Activated CD4-positive, alpha-beta T cell treated with anti-CD3 and anti-CD28 coated beads, Interleukin-10, Interleukin-2, amounts not matched to agents 100 ng/mL and 50 ng/mL, durations not matched to agents 16 hours and 8 hours (primary cell): ENCODE measurements around the gene SAMD4A.

Experiments used
- DNase-seq: peaks from one replicate; pipeline ENCODE4 v3.0.0-alpha.2; 2020

Gene SAMD4A

DNA sequence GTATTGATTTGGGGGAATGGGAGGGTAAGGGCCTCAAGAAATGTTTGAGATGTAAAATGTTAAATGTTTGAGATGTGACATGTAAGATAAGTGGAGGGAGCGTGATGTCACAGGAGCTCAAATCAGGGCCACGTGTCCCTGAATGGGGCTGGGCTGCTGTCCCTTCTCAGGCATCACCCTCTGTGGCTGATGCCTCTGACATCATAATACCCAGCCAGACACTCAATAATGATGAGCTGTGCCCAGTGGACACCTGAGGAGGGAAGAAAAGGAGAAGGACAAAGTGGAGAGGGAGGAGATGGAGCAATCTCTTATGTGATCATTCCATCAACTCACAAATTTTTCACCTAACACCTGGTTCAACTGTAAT lies 120.8 kb downstream of the SAMD4A start:
- DNase-seq: no peak

DNA sequence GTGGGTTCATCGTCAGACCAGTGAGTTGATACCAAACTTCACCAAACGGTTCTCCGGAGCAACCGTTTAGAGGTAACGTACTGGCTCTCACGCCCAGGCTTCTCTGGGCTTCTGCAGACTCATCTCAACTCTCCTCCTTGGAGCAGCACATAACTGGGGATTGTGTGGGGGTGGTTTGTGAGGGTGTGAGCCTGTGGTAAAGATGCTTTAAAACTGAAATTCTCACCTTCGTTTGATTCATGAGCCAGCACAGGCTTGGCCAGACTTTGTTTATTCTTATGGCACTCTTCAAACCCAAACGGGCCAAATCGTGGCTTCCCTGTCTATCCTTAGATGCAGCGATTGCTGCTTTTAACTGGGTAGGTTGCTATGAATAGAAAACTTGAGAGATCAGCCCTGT lies 121.3 kb downstream of the SAMD4A start:
- DNase-seq: peak; percentile 84

DNA sequence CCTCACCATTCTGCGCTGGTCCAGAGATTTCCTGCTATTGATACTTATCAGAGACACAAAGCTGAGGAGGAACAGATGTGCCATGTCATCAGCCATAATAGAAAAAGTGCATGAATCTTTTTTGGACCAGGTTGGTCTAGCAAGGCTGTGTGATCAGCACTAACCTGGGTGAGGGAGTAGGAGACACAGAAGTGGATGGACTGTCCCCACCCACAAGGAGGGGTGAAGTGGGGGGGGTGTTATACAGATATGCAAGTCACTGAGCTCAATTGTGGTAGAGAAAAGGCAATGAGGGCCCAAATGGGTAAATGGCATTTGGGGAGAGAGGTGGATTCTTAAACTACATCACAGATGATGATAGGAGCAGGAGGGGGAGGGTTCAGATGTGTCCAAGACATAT lies 123.0 kb downstream of the SAMD4A start:
- DNase-seq: no peak

DNA sequence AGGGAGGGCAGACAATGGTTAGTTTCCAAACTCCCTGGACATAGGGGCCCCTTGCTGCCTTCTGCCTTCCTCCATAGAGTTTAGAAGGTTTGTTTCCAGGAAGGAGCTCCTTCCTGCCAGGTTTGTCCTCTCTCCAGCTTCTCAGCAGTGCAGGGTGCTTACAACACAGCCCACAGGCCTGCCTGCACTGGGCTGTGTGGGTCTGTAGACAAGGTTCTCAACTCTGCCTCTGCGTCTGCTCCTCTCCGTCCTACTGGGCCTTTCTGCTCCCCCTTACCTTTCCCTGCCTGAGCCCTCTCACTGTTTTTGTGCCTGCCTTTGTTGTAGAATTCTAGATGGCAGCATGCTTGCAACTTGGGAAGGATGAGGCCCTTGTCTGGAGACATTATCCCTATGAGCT lies 124.0 kb downstream of the SAMD4A start:
- DNase-seq: no peak

DNA sequence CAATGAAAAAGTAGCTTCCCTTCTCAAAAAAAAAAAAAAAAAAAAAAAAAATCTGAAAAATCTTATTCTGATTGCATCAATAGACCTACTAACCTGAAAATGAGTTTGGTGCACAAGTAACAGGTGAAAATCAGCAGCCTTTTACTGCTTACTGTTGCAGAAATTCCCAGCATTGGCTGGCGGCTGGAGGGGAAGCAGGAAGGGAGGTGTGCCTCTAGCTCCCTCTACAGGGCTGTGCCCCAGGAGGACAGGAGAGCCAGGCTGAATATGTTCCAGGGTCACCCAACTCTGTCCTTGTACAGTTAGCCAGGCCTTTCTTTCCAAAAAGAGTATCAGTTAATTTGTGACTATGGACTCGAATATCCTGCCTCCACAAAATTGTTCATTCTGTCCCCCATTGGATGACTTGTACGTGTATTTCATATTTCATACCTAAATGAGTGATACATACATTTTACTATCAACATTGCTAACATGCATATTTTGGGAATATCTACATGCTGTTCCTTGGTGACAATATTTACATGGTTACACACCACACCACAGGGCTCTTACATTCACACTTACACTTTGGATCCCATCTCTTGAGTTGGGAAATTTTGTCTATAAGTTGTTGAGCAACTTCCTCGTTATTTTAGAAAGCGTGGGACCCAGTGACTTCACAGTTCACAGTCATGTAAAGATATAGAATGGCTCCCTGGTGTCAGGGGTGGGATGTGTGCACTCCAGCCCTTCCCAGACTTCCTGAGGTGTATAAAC lies 124.8 kb downstream of the SAMD4A start:
- DNase-seq: peak; percentile 71

DNA sequence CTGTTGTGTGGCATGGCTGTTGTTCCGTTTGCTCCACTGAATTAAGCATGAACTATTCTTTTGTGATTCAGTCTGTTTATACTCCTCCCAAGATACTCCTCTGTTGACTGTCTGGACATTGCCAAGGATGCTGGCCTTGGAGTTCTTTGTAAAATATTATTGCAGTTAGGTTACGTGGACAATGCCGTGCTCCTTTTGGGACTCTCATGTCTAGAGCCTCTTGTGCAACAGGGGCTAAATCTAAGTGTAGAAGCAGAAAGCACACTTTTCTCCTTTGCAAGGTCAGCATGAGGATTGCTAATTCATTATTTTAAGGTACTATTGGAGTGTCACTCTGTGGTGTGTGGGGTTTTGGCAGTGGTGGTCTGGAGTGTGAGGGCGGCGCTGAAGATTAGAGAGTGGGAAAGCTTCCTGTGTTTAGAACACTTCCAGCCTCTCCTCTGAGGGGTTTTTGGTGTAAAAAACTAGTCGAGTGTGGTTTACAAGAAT lies 125.4 kb downstream of the SAMD4A start:
- DNase-seq: no peak

DNA sequence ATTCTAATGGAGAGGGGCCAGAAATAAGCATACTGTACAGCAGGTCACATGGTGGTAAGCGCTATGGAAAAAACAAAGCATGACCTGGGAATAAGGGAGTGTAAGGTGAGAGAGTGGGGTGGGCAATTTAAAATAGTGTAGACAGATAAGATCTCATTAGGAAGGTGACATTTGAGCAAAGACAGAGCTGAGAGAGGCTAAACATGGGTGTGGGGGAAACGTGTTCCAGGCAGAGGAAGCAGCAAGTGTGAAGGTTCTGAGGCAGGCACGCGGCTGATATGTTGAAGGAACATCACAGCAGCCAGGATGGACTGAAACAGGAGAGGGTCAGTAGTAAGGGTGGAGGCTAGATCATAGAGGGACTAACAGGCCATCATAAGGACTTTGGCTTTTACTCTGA lies 126.8 kb downstream of the SAMD4A start:
- DNase-seq: no peak

DNA sequence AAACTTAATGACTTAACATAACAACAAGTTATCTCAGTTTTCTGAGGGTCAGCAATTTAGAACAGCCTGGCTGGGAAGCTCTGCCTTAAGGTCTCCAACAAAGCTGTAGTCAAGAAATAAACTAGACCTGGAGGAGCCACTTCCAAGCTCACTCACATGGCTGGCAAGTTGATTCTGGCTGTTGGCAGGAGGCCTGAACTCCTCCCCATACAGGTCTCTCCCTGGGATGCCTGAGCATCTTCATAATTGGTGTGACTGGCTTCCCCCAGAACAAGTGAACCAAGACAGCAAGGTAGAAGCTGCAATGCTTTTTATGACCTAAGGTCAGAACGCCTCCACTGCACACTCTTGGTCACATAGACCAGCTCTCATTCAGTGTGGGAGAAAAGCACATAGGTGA lies 128.3 kb downstream of the SAMD4A start:
- DNase-seq: no peak

DNA sequence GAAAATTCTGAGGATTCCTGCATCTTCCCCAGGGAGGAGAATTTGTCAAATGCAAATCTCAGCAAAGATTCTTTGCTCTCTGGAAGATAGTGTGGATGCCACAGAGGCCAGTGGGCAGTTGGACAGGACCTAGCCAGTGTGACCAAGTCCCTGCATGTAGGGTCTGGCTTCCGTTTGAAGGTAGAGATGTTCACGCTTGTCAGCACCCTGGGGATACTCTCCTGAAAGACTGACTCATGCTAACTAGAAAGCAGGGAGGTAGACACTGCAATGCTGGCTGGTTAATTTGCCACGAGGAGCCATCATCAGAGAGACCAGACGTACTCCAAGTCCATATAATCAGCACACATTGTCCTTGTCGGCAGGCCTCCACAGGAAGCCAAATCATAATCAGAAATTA lies 130.1 kb downstream of the SAMD4A start:
- DNase-seq: no peak

DNA sequence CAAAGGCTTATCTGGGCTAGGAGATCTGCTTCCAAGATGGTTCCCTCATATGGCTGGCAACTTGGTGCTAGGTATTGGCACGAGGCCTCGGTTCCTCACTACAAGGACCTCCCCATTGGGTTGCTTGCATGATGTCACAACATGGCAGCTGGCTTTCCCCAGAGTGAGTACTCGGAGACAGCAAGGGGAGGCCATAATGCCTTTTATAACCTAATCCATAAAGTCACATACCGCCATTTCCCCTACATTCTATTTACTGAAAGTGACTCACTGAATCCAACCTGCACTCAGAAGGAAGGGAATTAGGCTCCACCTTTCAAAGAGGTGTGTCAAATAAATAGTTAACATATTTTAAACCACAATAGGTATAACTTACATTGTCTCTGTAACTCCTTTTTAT lies 130.9 kb downstream of the SAMD4A start:
- no peak for DNase-seq

DNA sequence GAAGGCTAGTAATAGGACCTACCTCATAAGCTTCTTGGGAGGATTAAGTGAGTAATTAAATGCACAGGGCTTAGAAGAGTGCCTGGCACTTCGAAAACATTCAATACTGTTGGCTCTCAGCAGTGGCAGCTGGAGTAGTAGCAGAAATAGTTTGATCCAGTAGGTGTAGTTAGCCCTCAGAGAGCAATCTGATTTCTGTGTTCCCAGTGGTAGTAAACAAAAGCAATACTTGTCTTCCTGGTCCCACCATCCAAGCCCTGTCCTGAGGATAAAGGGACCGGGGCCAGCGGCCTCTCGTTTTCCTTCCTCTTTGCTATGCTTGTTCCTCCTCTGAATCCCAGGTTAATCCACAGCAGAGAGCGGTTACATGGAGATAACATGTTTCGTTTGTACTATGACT lies 131.6 kb downstream of the SAMD4A start:
- DNase-seq: no peak

DNA sequence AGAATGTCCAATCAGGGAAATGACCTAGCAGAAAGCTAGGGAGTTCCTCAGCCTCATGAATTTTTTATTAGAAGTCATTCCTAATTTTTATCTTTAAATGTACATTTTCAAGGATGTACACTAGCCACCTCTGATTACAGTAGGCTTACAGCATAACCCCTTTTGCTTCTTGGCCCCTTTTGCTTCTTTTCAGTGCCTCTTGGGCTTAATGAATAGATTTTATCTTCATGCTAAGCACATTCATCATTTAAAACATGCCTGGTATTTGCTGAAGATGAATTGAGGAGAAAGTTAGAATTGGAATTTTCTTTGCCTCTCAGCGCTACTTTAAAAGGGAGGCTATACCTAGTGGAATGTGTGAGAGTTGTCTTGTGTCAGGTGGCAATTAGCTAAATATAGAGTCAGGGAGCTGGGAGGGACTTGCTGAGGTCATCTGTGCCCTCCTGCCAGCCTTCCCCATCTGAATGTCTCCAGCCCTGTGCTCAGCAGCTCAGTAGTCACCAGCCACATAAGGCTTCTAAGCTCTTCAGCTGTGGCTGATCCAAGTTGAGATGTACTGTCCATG lies 132.1 kb downstream of the SAMD4A start:
- no peak for DNase-seq

DNA sequence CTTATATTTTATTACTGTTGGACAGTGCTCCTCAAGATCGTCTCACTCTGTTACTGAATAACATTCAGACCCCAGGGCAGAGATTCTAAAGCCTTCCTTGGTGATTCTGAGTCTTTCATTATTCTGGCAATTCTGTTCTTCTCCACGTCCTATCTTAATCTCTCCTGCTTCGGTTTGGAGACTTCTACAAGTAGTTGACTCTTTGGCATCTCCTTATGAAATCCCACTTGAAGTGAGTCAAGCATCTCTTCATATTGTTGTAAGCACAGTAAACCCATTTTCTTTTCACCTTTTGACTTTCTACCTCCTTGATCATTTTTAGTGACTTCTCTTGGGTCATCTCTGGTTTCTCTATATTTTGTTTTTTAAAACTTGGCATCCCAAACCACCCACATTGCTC lies 132.8 kb downstream of the SAMD4A start:
- DNase-seq: no peak

DNA sequence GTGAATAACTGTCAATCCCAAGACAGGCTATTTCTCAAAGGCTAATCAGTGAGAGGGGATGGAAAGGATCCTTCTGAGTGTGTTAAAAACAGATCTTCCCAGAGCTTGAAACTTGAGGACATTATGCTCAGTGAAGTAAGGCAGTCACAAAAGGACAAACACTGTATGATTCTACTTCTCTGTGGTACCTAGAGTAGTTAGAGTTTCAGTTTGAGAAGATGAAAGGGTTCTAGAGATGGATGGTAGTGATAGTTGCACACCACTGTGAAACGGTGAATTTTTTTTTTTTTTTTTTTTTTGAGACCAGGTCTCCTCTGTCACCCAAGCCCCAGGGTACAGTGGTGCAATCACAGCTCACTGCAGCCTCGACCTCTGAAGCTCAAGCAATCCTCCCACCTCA lies 133.8 kb downstream of the SAMD4A start:
- DNase-seq: peak; percentile 69

DNA sequence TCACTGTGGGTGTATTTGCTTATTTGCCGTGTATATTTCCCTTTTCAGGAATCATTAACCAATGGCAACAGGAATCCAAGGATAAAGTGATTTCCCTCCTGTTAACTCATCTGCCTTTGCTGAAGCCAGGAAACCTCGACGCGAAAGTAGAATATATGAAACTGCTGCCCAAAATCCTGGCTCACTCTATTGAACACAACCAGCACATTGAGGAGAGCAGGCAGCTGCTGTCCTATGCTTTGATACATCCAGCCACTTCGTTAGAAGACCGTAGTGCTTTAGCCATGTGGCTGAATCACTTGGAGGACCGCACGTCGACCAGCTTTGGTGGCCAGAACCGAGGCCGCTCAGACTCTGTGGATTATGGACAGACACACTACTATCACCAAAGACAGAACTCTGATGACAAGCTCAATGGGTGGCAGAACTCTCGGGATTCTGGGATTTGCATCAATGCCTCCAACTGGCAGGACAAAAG lies 135.1 kb downstream of the SAMD4A start:
- no peak for DNase-seq

DNA sequence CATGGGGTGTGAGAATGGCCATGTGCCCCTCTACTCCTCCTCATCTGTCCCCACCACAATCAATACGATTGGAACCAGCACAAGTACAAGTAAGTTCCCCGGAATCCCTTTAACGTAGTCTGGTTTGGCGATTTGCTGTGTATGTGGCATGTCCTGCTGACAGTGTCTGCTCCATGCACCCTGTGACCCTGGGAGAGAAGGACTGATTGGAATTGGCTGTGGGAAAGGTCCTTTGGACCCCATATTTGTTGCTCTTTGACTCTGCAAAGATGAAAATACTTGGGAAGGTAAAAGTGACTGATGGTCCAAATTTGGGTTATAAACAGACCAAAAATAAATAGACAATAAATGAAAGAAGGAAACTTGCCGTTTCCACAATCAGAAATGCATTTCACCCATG lies 135.6 kb downstream of the SAMD4A start:
- no peak for DNase-seq

DNA sequence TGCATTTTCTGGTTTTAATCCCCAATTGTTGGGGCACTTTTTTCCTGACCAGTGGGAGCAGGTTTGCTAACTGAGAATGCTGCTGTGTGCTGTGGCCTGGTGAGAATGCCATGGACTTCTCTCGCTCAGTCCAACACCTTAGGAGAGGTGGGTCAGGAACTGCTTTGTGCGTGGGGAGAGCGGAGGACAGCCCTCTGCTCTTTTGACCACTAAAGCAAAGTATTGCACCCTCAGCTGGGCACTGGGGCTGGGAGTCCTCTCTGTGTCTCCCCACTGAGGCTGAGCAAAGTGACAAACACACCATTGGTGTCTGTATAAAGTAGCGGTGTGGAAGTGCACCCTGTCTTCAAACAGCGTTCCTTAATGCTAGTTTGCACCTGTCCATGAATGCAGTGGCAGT lies 136.2 kb downstream of the SAMD4A start:
- no peak for DNase-seq

DNA sequence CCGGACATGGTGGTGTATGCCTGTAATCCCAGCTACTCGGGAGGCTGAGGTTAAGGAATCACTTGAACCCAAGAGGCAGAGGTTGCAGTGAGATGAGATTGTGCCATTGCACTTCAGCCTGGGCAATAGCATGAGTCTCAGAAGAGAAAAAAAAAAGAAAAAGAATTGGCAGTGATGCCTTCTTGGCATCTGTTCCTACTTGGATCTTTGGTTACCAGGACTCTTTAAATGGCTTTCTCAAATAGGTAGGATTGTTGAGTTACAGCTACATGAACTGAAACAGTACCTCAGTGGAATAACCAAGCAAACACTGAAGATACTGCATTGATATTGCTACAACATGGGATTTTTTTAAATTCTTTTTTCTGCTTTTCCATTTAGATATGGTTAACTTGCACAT lies 136.8 kb downstream of the SAMD4A start:
- DNase-seq: no peak

DNA sequence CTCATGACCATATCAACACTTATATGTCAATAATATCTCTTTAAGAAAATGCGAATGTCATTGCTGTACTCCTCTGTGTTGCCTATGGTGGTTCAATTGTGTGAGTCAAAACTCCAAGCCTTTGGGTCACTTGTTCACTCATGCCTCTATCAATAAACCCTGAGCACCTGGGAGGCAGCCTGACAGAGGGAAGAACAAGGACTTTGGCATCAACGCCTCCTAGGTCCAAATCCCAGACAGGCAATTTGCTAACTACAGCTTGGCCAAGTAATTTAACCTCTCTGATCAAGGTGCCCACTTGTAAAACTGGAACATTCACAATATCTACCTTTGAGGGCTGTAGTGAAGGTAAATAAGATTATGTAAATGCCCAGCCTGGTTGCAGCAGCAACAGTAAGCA lies 137.8 kb downstream of the SAMD4A start:
- no peak for DNase-seq

DNA sequence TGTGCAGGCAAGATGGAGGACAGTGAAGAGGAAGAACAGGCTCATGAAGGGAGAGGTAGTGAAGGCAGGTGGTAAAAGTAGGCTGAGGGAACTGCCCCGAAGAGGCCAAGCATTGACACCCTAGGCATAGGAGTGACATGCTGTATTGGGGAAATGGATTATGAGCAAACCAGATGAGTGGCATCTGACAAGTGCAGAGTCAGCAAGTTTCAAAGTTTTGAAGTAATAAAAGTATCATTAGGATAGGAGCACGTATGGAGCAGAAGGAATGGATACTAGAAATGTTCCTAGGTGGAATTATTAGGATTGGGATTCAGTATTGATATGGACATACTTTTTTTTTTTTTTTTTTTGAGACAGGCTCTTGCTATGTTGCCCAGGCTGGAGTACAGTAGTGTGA lies 139.8 kb downstream of the SAMD4A start:
- no peak for DNase-seq

DNA sequence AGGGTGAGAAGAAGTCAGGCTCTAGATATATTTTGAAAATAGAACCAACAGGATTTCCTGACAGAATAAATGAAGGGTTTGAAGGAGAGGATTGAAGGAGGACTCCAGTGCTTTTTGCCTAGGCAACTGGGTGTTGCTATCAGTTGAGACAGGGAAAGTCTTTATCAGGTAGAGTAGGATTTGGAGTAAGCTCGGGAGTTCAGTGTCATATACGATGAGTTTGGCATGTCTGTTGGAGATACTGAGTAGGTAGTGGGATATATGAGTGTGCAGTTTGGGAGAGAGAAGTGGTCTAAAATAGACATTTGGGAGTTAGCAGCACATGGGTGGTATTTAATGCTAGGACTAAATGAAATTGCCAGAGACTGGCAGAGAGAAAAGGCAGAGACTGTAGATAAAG lies 141.2 kb downstream of the SAMD4A start:
- DNase-seq: no peak

DNA sequence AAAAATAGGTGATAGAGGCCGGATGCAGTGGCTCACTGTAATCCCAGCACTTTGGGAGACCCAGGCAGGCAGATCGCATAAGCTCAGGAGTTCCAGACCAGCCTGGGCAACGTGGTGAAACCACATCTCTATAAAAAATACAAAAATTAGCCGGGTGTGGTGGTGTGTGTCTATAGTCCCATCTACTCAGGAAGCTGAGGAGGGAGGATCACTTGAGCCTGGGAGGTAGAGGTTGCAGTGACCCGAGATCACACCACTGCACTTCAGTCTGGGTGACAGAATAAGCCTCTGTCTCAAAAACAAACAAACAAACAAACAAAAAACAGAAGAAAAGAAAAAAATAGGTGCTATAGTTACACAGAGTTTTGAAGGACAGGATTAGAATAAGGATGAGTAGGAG lies 142.1 kb downstream of the SAMD4A start:
- DNase-seq: no peak

DNA sequence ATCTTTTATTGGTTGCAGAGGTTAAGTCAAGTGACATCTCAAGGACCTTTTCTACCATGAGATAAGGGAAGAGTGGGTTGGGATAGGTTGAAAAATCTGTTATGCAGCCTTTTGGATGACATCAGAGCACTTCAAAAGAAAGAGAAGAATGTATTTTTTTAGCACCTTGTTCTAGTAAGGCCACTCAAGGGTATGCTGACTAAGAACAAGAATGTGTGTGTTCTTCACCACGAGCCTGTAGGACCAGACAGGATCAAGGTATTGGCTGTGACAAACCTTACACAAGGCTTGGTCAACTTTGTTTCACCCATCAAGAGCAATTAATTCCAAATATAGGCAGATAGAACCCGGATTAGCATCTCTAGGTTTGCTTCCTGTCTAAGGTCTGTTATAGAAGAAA lies 142.5 kb downstream of the SAMD4A start:
- peak; percentile 79 for DNase-seq

DNA sequence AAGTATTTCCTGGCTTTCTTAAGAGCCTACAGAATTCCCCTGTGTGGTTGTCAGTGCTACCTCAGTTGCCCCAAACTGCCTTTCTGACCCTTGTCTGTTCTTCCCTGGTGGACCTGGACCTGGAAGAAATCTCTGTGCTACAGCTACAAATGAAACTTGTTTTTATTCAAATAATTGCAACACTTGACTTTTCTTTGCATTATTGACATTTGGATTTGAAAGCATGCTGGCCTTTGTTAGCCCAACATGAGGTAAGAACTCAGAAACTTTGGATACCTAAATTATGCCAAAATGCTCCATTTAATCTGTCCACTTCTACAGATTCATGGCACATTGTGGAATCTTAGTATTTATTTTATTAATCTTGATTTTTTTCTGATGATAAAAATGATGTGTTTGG lies 142.9 kb downstream of the SAMD4A start:
- DNase-seq: no peak

DNA sequence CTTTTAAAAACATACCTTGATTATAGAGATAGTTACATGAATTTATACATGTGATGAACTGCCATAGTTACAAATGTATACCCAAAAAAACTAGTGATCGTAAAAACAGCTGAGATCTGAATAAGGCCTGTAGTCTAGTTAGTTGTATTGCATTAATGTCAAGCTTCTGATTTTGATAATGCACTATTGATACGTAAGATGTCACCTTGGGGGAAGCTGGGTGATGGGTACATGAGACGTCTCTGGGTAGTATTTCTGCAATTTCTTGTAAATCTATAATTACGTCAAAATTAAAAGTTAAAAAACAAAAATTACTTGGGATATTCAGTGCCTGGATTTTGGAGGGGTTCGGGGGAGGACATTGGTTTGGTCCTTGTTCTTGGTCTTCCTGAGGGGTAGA lies 144.4 kb downstream of the SAMD4A start:
- DNase-seq: no peak
